ENCODE data around the gene KIAA1217.

KIAA1217 gene

DNA sequence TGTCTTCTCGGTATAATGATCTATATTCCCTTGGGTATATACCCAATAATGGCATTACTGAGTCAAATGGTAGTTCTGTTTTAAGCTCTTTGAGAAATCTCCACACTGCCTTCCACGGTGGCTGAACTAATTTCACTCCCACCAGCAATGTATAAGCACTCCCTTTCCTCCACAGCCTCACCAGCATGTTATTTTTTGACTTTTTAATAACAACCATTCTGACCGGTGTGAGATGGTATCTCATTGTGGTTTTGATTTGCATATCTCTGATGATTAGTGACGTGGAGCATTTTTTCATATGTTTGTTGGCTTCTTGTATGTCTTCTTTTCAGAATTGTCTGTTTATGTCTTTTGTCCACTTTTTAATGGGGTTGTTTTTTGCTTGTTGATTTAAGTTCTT, 33.6 kb downstream of the KIAA1217 start:
- DNase-seq (ENCODE audit: extremely low read depth in 1 of 2, low read depth in 1 of 2), result no peak

GRCh38 chr10:24246365-24246764, 37.4 kb downstream of the KIAA1217 start:
- no peak for DNase-seq (ENCODE audit: extremely low read depth in 1 of 2, low read depth in 1 of 2)

DNA sequence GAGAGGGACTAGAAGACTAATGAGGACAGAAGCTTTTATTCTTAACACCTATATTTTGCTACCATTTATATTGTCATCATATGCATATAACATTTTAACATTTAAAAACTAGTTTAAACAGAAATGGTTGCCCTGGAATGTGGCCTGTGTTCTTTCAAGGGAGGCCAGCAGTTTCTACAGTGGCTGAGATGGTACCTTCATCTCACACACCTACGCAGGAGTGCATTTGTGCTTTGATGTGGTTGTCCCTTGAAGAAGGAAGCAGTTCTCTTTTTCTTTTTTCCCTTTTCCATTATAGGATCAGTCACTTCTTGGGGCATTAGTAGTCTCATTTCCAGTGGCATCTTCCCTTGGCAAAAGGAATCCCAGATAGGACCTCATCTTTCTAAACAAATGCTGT, 38.9 kb downstream of the KIAA1217 start:
- DNase-seq (ENCODE audit: extremely low read depth in 1 of 2, low read depth in 1 of 2), result no peak

GRCh38 chr10:24249829-24250415, 41.0 kb downstream of the KIAA1217 start:
- DNase-seq (ENCODE audit: extremely low read depth in 1 of 2, low read depth in 1 of 2), result no peak

GRCh38 chr10:24251547-24251946, 42.6 kb downstream of the KIAA1217 start:
- no peak for DNase-seq (ENCODE audit: extremely low read depth in 1 of 2, low read depth in 1 of 2)

DNA sequence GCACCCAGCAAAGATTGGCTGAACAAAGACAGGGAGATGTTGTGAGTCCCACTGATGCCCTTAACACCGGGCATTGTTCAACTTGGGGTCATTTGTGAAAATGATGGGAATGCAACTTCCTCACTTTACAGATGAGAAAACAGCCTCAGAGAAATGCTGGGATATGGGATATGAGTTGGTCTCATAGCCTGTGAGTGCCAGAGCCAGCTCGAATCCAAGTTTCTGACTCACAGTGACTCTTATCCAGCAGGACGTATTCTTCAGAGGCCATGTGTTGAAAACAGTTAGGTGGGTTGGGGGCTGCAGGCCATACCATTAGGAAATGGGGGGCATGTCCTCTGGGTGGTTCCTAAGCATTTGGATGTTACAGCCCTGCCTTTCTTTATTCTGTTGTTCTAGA, 45.2 kb downstream of the KIAA1217 start:
- DNase-seq (ENCODE audit: extremely low read depth in 1 of 2, low read depth in 1 of 2), result no peak

DNA sequence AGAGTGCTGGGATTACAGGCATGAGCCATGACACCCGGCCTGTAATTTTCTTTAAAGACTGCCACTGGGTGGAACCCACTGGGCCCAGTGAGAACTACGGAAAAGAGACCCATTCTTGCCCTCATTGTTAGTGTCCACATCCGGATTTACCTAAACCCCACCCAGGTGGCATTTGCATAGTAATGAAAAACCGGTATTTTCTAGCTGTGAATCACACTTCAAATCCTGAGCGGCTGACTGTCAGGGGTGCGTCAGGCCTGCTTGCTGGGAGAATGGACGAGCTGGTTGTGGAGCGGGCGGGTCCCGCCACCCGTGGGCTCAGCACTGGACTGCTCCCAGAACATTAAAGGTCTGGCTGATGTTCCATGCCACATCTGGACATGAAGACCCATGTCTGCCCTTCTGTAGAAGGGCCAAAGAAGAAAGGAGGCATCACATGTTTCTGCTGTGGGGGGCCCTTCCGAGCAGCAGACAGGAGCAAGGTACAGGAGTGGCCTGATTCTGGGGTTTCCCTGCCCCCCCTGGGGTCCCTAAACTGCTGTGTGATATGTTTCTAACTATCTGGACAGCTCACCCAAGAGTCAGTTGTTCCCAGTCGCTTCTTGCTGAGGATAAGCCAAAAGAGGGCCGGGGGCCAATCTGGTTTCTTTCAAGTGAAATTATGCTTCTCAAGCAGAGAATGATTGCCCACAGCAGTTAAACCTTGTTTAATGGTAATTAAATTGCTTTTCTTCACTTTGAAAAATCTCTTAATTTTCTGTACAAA, 46.4 kb downstream of the KIAA1217 start:
- DNase-seq (ENCODE audit: extremely low read depth in 1 of 2, low read depth in 1 of 2), result no peak

GRCh38 chr10:24255881-24256311, 47.0 kb downstream of the KIAA1217 start:
- no peak for DNase-seq (ENCODE audit: extremely low read depth in 1 of 2, low read depth in 1 of 2)

- DNase-seq (ENCODE audit: extremely low read depth in 1 of 2, low read depth in 1 of 2), result no peak
Measured at GRCh38 chr10:24256619-24257107, 47.7 kb downstream of the KIAA1217 start.

- no peak for DNase-seq (ENCODE audit: extremely low read depth in 1 of 2, low read depth in 1 of 2)
Measured at GRCh38 chr10:24257588-24257987, 48.6 kb downstream of the KIAA1217 start.

DNA sequence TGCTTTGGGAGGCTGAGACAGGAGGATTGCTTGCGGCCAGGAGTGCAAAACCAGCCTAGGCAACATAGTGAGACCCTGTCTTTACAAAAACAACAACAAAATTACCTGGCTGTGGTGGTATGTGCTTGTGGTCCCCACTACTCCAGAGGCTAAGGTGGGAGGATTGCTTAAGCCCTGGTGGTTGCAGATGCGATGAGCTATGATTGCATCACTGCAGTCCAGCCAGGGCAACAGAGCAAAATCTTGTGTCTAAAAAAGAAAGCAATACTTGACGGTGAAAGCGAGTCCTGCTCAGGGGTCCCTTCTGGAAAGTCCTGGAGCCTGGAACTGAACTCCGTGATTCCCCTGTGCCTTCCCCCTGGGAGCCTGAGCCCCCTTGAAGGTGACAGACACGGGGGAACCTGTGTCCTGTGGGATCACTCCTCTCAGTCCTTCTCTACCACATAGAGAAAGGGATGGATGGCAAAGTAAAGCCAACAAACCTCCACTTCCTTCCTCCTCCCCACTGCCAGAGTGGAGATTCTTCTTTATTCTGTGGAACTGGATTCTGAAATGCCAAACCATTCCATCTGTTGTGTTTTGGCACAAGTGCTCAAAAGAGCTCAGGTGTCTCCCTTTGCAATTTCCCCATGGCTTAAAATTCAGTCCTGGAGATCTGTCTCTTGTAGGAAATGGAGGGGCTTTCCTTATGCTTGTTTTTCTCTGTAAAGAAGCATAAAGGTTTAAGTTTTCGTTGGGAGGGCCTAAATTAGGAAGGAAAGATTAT, 50.6 kb downstream of the KIAA1217 start:
- no peak for DNase-seq (ENCODE audit: extremely low read depth in 1 of 2, low read depth in 1 of 2)

DNA sequence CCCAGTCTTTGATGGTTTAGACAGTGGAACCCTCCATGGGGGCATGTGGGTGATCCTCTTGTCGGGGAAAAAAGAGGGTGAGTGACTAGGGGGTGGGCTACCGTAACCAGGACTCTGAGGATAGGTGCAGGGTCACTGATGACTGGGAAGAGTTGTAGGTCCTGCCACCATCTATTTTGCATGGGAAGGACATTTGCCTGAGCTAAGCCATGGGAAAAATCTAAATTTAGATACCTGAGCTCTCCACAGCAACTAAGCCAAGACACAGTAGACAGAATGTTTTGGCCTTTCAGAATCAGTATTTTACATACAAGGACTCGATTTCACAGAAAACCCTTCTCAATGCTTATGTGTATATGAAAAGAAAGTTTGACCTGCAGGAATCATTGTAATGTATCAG, 52.7 kb downstream of the KIAA1217 start:
- DNase-seq (ENCODE audit: extremely low read depth in 1 of 2, low read depth in 1 of 2), result no peak

DNA sequence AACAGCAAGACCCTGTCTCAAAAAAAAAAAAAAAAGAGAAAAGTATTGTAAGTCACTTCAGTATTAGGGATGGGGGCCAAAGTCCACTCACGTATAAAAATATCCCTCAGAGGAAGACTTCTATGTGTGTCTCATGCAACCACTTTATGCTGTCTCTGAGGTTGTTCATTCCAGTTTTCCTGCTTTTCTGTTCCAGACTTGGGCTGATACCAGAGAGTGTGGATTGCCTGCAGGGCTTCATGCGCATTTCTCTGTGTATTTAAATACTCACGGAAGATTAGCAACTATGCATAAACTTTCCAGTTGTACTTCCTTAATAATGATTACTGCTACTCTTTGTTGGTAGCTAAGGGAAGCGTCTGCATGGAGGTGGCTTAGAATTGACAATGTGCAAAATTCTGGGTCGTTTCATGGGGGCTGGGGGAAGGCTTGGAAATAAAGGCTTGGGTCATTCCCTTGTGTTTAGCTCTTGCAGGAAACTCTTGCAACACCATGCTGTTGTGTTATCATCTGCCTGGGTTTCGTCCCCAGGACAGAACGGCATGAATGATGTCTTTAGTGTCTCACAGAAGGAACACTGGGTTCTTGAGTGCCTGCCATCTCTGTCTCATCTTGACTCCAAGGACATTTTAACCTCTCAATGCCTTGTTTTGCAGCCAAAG, 54.1 kb downstream of the KIAA1217 start:
- DNase-seq (ENCODE audit: extremely low read depth in 1 of 2, low read depth in 1 of 2), result no peak

- DNase-seq (ENCODE audit: extremely low read depth in 1 of 2, low read depth in 1 of 2), result no peak
Measured at GRCh38 chr10:24269476-24269875, 60.5 kb downstream of the KIAA1217 start.

GRCh38 chr10:24272374-24272773, 63.4 kb downstream of the KIAA1217 start:
- no peak for DNase-seq (ENCODE audit: extremely low read depth in 1 of 2, low read depth in 1 of 2)

- DNase-seq (ENCODE audit: extremely low read depth in 1 of 2, low read depth in 1 of 2), result no peak
Measured at GRCh38 chr10:24277277-24277676, 68.3 kb downstream of the KIAA1217 start.

DNA sequence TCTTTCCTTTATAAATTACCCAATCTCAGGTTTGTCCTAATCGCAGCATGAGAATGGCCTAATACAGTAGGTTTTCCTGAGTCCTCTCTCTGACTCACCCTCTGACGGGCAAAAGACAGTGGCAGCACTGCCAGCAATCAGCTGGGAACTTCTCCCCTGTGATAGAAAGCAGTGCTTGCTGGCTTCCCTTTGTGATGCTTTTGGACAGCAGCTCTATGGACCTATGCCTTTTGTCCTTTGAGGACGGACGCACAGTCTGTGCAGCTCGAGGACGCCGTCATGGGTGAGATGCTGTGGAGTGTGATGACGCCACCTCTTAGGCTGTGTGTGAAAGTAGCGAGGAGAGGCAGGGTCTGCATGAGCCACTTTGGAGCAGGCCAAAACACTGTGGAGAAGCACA, 68.8 kb downstream of the KIAA1217 start:
- no peak for DNase-seq (ENCODE audit: extremely low read depth in 1 of 2, low read depth in 1 of 2)

DNA sequence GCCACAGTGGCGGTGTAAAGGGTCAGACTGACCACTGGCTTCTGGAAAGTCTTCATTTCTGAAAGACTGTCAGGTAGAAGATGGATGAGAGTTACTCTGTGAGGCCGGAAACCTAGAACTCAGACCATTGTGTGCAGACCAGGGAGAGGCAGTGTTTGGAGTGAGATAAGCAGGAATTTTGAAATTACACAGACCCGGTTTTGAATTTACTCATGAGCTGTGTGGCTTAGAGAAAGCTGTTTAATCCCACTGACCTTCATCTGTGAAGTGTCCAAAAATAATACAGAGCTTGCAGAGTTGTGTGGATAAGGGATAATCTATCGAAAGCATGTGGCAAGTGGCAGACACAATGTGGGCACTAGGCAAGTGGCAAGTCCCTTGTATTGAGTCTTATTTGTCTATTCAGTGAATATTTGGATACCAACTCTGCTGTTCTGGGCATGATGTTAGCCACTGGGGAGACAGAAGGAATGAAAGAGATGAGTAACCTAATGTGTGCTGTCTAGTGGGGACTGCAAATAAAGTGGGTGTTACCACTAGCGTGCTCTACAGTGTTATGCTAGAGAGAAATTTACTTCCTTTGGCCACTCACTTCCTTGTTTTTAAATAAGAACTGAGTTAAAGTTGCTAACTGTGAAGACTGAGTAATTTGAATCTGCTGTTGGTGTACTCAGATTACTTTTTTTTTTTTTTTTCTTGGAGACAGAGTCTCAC, 69.4 kb downstream of the KIAA1217 start:
- DNase-seq (ENCODE audit: extremely low read depth in 1 of 2, low read depth in 1 of 2), result no peak

DNA sequence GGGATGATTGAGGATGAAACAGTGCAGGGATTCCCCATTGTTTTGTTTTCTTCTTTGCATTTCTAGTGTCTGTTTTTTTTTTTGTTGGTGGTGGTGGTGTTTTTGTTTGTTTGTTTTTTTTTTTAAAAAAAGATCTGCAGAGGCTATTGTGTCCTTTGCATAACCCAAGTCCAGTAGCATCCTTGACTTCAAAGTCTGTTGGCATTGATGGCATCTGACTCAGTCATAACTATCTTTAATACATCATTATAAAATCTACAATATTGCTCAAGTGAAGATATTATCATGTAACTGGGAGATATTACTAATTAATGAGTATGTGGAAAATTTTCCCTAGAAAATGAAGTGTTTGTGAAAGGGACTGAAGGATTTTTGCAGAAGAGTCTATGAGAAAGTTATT, 70.2 kb downstream of the KIAA1217 start:
- no peak for DNase-seq (ENCODE audit: extremely low read depth in 1 of 2, low read depth in 1 of 2)

DNA sequence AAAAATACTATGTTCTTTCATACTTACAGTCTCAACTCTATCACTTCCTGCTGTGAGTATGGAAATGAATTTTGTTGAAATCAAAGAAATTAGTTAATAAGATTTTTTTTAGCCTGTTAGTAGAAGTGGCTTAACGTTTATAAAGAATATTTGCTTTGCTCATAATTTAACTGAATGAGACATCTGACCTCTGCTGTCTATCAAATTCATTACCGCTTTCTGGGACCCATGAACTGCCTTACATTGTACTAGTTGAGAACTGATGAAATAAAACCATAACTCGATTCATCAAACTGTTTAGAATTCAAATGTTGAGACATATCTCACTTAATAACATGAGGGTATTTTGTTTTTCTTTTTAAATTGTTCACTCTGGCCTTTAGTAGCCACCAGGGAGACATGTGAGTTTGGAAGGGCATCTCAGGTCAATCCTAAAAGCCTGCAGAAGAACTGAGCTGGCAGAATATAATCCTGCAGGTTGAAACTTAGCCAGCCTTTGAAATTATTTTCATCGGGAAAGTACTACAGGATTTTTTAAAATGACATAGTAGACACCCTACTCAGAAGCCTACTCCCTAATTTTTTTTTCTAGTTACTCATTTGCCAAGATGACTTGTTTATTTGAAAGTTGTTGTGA, 78.7 kb downstream of the KIAA1217 start:
- DNase-seq (ENCODE audit: extremely low read depth in 1 of 2, low read depth in 1 of 2), result no peak
